ENCODE results near the gene KLHL40. TPM values are rescaled to one million over a fixed set of nuclear protein-coding genes. Genes with fewer than 3 reads are reported as not detected.

KLHL40 gene
- total RNA-seq, 1 experiment from 2014 or later, result not detected

DNA sequence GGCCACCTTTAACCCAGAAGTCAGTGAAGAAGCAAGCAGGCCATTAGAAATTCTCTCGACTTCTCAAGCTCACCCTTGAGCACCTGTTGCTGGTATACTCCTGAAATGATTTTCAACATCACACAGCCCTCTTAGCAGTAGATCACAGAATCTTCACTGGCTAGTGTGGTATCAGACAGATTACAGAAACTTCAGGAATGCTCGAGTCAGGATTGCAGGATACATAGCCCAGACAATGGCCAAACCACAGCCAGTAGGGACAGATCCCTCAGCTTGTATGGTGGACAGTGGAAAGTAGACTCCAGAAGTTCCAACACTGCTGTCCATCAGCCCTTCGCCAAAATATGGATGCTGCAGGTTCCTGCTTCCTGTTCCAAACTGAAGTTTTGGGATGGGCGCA lies 4.5 kb upstream of the KLHL40 start:
- ATAC-seq (no peak), DNase-seq (ENCODE audit: low read depth, low spot score) (no peak)
- H3K4me1 ChIP-seq (ENCODE audit: control insufficient read depth, insufficient read depth, low read length), result no peaks in the 10 kb centered on the region
- H3K27ac ChIP-seq (ENCODE audit: low read length), result no peak overlapping the region
- no peaks in the 10 kb centered on the region for H3K36me3 ChIP-seq (ENCODE audit: control insufficient read depth, insufficient read depth, low read length)
- H3K9me3 ChIP-seq (ENCODE audit: control insufficient read depth, insufficient read depth, low read depth, low read length), result no peaks in the 10 kb centered on the region
- no peak overlapping the region for H3K4me3 ChIP-seq (ENCODE audit: low read depth in 2 of 2, low read length in 2 of 2)
- POLR2A ChIA-PET, result no interaction called here
- H3K27me3 ChIP-seq (ENCODE audit: control insufficient read depth, insufficient read depth, low read length), result no peaks in the 10 kb centered on the region
- in situ Hi-C loops (cut with HindIII; ENCODE audit: low pct_unique_long_range_greater_than_20kb, low sequenced_read_pairs), result no loop called here
- intact Hi-C loops (cut with micrococcal nuclease; ENCODE audit: unreplicated experiment), result no loop called here
- CTCF ChIA-PET, result no interaction called here
- no peak for TF ChIP-seq TCF7L2 (IDR thresholded peaks at IDR 0.05; ENCODE audit: low read depth, low read length)
- TF ChIP-seq, protein P1, sequence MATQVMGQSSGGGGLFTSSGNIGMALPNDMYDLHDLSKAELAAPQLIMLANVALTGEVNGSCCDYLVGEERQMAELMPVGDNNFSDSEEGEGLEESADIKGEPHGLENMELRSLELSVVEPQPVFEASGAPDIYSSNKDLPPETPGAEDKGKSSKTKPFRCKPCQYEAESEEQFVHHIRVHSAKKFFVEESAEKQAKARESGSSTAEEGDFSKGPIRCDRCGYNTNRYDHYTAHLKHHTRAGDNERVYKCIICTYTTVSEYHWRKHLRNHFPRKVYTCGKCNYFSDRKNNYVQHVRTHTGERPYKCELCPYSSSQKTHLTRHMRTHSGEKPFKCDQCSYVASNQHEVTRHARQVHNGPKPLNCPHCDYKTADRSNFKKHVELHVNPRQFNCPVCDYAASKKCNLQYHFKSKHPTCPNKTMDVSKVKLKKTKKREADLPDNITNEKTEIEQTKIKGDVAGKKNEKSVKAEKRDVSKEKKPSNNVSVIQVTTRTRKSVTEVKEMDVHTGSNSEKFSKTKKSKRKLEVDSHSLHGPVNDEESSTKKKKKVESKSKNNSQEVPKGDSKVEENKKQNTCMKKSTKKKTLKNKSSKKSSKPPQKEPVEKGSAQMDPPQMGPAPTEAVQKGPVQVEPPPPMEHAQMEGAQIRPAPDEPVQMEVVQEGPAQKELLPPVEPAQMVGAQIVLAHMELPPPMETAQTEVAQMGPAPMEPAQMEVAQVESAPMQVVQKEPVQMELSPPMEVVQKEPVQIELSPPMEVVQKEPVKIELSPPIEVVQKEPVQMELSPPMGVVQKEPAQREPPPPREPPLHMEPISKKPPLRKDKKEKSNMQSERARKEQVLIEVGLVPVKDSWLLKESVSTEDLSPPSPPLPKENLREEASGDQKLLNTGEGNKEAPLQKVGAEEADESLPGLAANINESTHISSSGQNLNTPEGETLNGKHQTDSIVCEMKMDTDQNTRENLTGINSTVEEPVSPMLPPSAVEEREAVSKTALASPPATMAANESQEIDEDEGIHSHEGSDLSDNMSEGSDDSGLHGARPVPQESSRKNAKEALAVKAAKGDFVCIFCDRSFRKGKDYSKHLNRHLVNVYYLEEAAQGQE (IDR thresholded peaks at IDR 0.05; ENCODE audit: insufficient read depth in 1 of 2, low read depth in 2 of 2, low read length in 1 of 2), result no peak
- TF ChIP-seq SIN3A (IDR thresholded peaks at IDR 0.05; ENCODE audit: borderline replicate concordance, insufficient read depth, low read depth, low read length), result no peak
- TF ChIP-seq POLR2AphosphoS5 (IDR thresholded peaks at IDR 0.05; ENCODE audit: low read depth, low read length), result no peak
- TF ChIP-seq, protein P2, sequence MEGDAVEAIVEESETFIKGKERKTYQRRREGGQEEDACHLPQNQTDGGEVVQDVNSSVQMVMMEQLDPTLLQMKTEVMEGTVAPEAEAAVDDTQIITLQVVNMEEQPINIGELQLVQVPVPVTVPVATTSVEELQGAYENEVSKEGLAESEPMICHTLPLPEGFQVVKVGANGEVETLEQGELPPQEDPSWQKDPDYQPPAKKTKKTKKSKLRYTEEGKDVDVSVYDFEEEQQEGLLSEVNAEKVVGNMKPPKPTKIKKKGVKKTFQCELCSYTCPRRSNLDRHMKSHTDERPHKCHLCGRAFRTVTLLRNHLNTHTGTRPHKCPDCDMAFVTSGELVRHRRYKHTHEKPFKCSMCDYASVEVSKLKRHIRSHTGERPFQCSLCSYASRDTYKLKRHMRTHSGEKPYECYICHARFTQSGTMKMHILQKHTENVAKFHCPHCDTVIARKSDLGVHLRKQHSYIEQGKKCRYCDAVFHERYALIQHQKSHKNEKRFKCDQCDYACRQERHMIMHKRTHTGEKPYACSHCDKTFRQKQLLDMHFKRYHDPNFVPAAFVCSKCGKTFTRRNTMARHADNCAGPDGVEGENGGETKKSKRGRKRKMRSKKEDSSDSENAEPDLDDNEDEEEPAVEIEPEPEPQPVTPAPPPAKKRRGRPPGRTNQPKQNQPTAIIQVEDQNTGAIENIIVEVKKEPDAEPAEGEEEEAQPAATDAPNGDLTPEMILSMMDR (IDR thresholded peaks at IDR 0.05), result no peak
- no TSS peak for BruUV-seq (replicated peaks)

DNA sequence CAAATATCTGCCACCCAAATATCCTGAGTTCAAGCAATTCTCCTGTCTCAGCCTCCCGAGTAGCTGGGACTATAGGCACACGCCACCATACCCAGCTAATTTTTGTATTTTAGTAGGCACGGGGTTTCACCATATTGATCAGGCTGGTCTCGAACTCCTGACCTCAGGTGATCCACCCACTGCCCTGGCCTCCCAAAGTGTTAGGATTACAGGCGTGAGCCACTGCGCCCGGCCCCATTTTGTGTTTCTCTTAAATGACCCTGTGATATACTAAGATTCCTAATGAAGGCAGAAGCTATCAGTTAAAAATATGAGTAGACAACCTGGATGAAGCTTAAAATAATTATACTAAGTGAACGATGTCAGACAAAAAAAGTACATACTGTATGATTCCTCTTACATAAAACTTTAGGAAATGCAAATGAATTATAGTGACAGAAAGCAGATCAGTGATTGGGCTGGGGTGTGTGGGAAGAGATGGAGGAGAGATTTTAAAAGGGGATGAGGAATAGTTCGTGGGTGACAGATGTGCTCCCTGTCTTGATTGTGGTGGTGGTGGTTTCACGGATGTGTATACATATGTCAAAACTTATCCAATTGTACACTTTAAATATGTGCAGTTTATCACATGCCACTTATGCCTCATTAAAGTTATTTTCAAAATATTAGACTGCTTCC lies 3.8 kb upstream of the KLHL40 start:
- ChIA-PET POLR2A (no interaction called here), CTCF (no interaction called here)
- no peak for DNase-seq (ENCODE audit: low read depth, low spot score)
- H3K27ac ChIP-seq (ENCODE audit: low read length), result no peak overlapping the region
- no peaks in the 10 kb centered on the region for H3K27me3 ChIP-seq (ENCODE audit: control insufficient read depth, insufficient read depth, low read length)
- no peaks in the 10 kb centered on the region for H3K36me3 ChIP-seq (ENCODE audit: control insufficient read depth, insufficient read depth, low read length)
- TF ChIP-seq TCF7L2 (IDR thresholded peaks at IDR 0.05; ENCODE audit: low read depth, low read length), result no peak
- TF ChIP-seq, protein P1 (IDR thresholded peaks at IDR 0.05; ENCODE audit: insufficient read depth in 1 of 2, low read depth in 2 of 2, low read length in 1 of 2), result no peak
- TF ChIP-seq, protein P2 (IDR thresholded peaks at IDR 0.05), result no peak
- TF ChIP-seq SIN3A (IDR thresholded peaks at IDR 0.05; ENCODE audit: borderline replicate concordance, insufficient read depth, low read depth, low read length), result no peak
- TF ChIP-seq POLR2AphosphoS5 (IDR thresholded peaks at IDR 0.05; ENCODE audit: low read depth, low read length), result no peak
- ATAC-seq, result no peak
- BruUV-seq (replicated peaks), result no TSS peak
- no peaks in the 10 kb centered on the region for H3K9me3 ChIP-seq (ENCODE audit: control insufficient read depth, insufficient read depth, low read depth, low read length)
- intact Hi-C loops (cut with micrococcal nuclease; ENCODE audit: unreplicated experiment), result no loop called here
- no peaks in the 10 kb centered on the region for H3K4me1 ChIP-seq (ENCODE audit: control insufficient read depth, insufficient read depth, low read length)
- in situ Hi-C loops (cut with HindIII; ENCODE audit: low pct_unique_long_range_greater_than_20kb, low sequenced_read_pairs), result no loop called here
- H3K4me3 ChIP-seq (ENCODE audit: low read depth in 2 of 2, low read length in 2 of 2), result no peak overlapping the region

Measured in Panc1 (cell line).